K562 (cell line): Measurements from ENCODE around the gene KLF4. TPM values are rescaled to one million over a fixed set of nuclear protein-coding genes. Genes with fewer than 3 reads are reported as not detected.

Experiments
- ATAC-seq: fragments of 200-7000 bp; cut with Tn5 transposase; 3 replicates; pipeline ENCODE4 v1.9.1; 2020; ENCODE audit warnings: moderate library complexity
- BruUV-seq: library from RNA; stranded (reverse); fragments of 400-500 nt; replicated peaks from 2 replicates; lab custom pipeline; 2021; lab: Mats Ljungman, UMichigan
- CTCF ChIA-PET: fragments of 300-600 bp; formaldehyde crosslinking; extraction: SDS; loops from one replicate; lab custom pipeline; 2021; ENCODE audit warnings: low intra/inter-chr PET ratio; lab: Yijun Ruan, JAX
- POLR2A ChIA-PET: fragments of 300-600, 350-650 bp; sonication (Branson Sonifier 250); formaldehyde crosslinking; extraction: SDS; loops from one replicate; lab custom pipeline; 2021; ENCODE audit warnings: antibody characterized with exemption, inconsistent platforms; lab: Yijun Ruan, JAX
- DNase-seq, 4 experiments: peaks; one replicate each; pipeline versions ENCODE4 v3.0.0 to v3.0.0-alpha.2; 2011 to 2018; ENCODE audit warnings: low spot score in 3 of 4, mixed read lengths in 3 of 4; ENCODE audit errors: extremely low read depth in 1 of 4
- FAIRE-seq: peaks from 2 replicates; lab custom pipeline; 2011; peaks lifted over from hg19 to GRCh38; lab: Jason Lieb, UNC
- H2AFZ ChIP-seq: 2 replicates; pipeline ENCODE4 v1.6.0; 2011; ENCODE audit warnings: low read depth, low read length, control low read depth, inconsistent platforms
- H3K27ac ChIP-seq: fragments of 200-600 bp; 3 replicates; pipeline ENCODE4 v1.8.0; 2011; ENCODE audit warnings: low read depth, mild to moderate bottlenecking, control low read depth, inconsistent platforms, low read length, moderate library complexity, mixed read lengths; ENCODE audit errors: extremely low read depth
- H3K27me3 ChIP-seq, 2 experiments: fragments of 300-600 bp in 1 of 2; 2 replicates in 1 of 2; 3 replicates in 1 of 2; pipeline versions ENCODE4 v1.6.0 to v1.8.0; 2011; ENCODE audit warnings: inconsistent platforms in 2 of 2, low read length in 2 of 2, mild to moderate bottlenecking in 1 of 2, mixed read lengths in 1 of 2, moderate library complexity in 1 of 2; ENCODE audit not compliant: control insufficient read depth in 2 of 2, insufficient read depth in 2 of 2
- H3K36me3 ChIP-seq: fragments of 300-600 bp; 3 replicates; pipeline ENCODE4 v1.8.0; 2011; ENCODE audit warnings: mild to moderate bottlenecking, low read length, inconsistent platforms; ENCODE audit not compliant: control insufficient read depth, insufficient read depth
- H3K4me1 ChIP-seq, 2 experiments: fragments of 200-600 bp in 1 of 2; replicated peaks in 1 of 2; 2 replicates in 1 of 2; 3 replicates in 1 of 2; pipeline versions ENCODE4 v1.5.1 to v1.8.0; 2011; ENCODE audit warnings: inconsistent platforms in 2 of 2, low read length in 2 of 2, mild to moderate bottlenecking in 1 of 2, mixed read lengths in 1 of 2, moderate library complexity in 1 of 2; ENCODE audit not compliant: control insufficient read depth in 2 of 2, insufficient read depth in 2 of 2
- H3K4me2 ChIP-seq: 2 replicates; pipeline ENCODE4 v1.6.1; 2011; ENCODE audit warnings: low read length, control low read depth, inconsistent platforms, mixed read lengths; ENCODE audit not compliant: insufficient read depth
- H3K4me3 ChIP-seq: fragments of 200-600 bp; sonication (generic), shearing (Covaris generic); 2 replicates; pipeline ENCODE4 v1.5.1; 2016; ENCODE audit warnings: control low read depth, inconsistent platforms
- H3K79me2 ChIP-seq: fragments of 200-600 bp; 3 replicates; pipeline ENCODE4 v1.8.0; 2011; ENCODE audit warnings: low read length, inconsistent platforms; ENCODE audit not compliant: control insufficient read depth, insufficient read depth
- H3K9ac ChIP-seq, 2 experiments: 2 replicates each; pipeline versions ENCODE4 v1.6.0 to v1.6.1; 2011; ENCODE audit warnings: low read depth in 2 of 2, low read length in 2 of 2, control low read depth in 1 of 2, inconsistent platforms in 1 of 2, mild to moderate bottlenecking in 1 of 2, mixed read lengths in 1 of 2; ENCODE audit not compliant: insufficient read depth in 1 of 2
- H3K9me1 ChIP-seq: one replicate; pipeline ENCODE4 v1.6.0; 2011; ENCODE audit warnings: inconsistent platforms, mild to moderate bottlenecking, low read length, moderate library complexity; ENCODE audit not compliant: control insufficient read depth, insufficient read depth
- H3K9me3 ChIP-seq: replicated peaks from 2 replicates; pipeline ENCODE4 v1.5.1; 2011; ENCODE audit warnings: low read depth, low read length, inconsistent platforms; ENCODE audit not compliant: control insufficient read depth, insufficient read depth
- H4K20me1 ChIP-seq: replicated peaks from 2 replicates; pipeline ENCODE4 v1.6.1; 2011; ENCODE audit warnings: low read length, inconsistent platforms, mixed read lengths; ENCODE audit not compliant: control insufficient read depth, insufficient read depth
- BCLAF1 ChIP-seq, 2 experiments: fragments of 450-650 bp in 1 of 2; IDR thresholded peaks; 2 replicates each; pipeline ENCODE4 v1.6.1; 2011 to 2017; ENCODE audit warnings: low read depth in 2 of 2, antibody characterized with exemption in 1 of 2, borderline replicate concordance in 1 of 2, low read length in 1 of 2, mild to moderate bottlenecking in 1 of 2, mixed read lengths in 1 of 2; ENCODE audit not compliant: control insufficient read depth in 1 of 2
- BCOR ChIP-seq: fragments of 450-650 bp; IDR thresholded peaks from 2 replicates; pipeline ENCODE4 v1.6.1; 2016
- CGGBP1 ChIP-seq: fragments of 250-450 bp; sonication (Bioruptor Pico); IDR thresholded peaks from 2 replicates; pipeline ENCODE4 v1.9.0; 2021; ENCODE audit warnings: mild to moderate bottlenecking
- CREM ChIP-seq: IDR thresholded peaks from 2 replicates; pipeline ENCODE4 v1.6.1; 2014; ENCODE audit warnings: antibody characterized with exemption, low read depth
- E2F1 ChIP-seq: sonication (generic); formaldehyde crosslinking; IDR thresholded peaks from 2 replicates; pipeline ENCODE4 v1.8.1; 2023; ENCODE audit warnings: mild to moderate bottlenecking, missing genetic modification reagents, moderate library complexity
- EGR1 ChIP-seq: fragments of 450-650 bp; conservative IDR thresholded peaks from 2 replicates; pipeline ENCODE4 v1.6.1; 2017; ENCODE audit warnings: mild to moderate bottlenecking
- KHSRP ChIP-seq: fragments of 450-650 bp; IDR thresholded peaks from 2 replicates; pipeline ENCODE4 v1.6.1; 2017
- POLR3G ChIP-seq: IDR thresholded peaks from 2 replicates; pipeline ENCODE4 v1.6.1; 2011; ENCODE audit not compliant: insufficient read length, insufficient replicate concordance; ENCODE audit errors: extremely low read depth
- RB1 ChIP-seq: fragments of 450-650 bp; IDR thresholded peaks from 2 replicates; pipeline ENCODE4 v1.6.1; 2017; ENCODE audit warnings: low read depth, mild to moderate bottlenecking
- STAG1 ChIP-seq: sonication (generic); formaldehyde crosslinking; IDR thresholded peaks from 2 replicates; pipeline ENCODE4 v1.5.0; 2020; ENCODE audit warnings: missing genetic modification reagents, borderline replicate concordance
- TOE1 ChIP-seq, 2 experiments: fragments of 450-650 bp in 1 of 2; sonication (generic) in 1 of 2; formaldehyde crosslinking in 1 of 2; IDR thresholded peaks; 2 replicates each; pipeline versions ENCODE4 v1.7.1 to v1.8.0; 2016 to 2022; ENCODE audit warnings: borderline replicate concordance in 2 of 2, mild to moderate bottlenecking in 2 of 2, antibody characterized with exemption in 1 of 2, inconsistent platforms in 1 of 2, low read depth in 1 of 2, missing genetic modification reagents in 1 of 2, moderate library complexity in 1 of 2
- ZFP30 ChIP-seq: fragments of 250-450 bp; sonication (Bioruptor Pico); IDR thresholded peaks from 2 replicates; pipeline ENCODE4 v1.8.0; 2022; ENCODE audit warnings: moderate library complexity, mild to moderate bottlenecking, inconsistent platforms, borderline replicate concordance
- ZKSCAN3 ChIP-seq: fragments of 250-450 bp; sonication (Bioruptor Pico); IDR thresholded peaks from 2 replicates; pipeline ENCODE4 v1.4.0; 2020
- ZKSCAN8 ChIP-seq: fragments of 200-800 bp; sonication (Bioruptor generic); IDR thresholded peaks from 2 replicates; pipeline ENCODE4 v1.6.1; 2016; ENCODE audit warnings: missing genetic modification characterization, missing compliant biosample characterization
- ZNF146 ChIP-seq: IDR thresholded peaks from one replicate; pipeline ENCODE4 v1.6.1; 2018; ENCODE audit warnings: missing compliant biosample characterization; ENCODE audit not compliant: unreplicated experiment
- in situ Hi-C: fragments of 300-500 bp; cut with MboI; formaldehyde crosslinking; loops from 4 replicates; pipeline ENCODE4 v1.15.0; 2018; ENCODE audit warnings: inconsistent platforms, mixed read lengths
- intact Hi-C: fragments of 100-400 bp; cut with micrococcal nuclease; formaldehyde crosslinking; loops from 2 replicates; pipeline ENCODE4 v1.14.2; 2022
- polyA plus RNA-seq, 8 experiments: library from polyadenylated mRNA; depleted of rRNA in 4 of 8; stranded (reverse) in 5 of 8; unstranded in 3 of 8; fragments of >200 nt; fragmentation: Nextera tagmentation in 2 of 8; fragmentation: Illumina TruSeq in 1 of 8; extraction: Ambion mirVana in 2 of 8; extraction: Trizol in 1 of 8; gene quantifications; 2 replicates each; pipeline versions ENCODE4 v1.2.1 to v1.2.3, GENCODE V29; 2011 to 2014; ENCODE audit warnings: inconsistent platforms in 1 of 8, missing spikeins in 1 of 8
- total RNA-seq, 7 experiments: library from RNA; depleted of rRNA in 6 of 7; stranded (reverse); fragments of >200 nt in 6 of 7; fragmentation: Illumina TruSeq in 2 of 7; extraction: Trizol in 2 of 7; gene quantifications; 2 replicates each; pipeline versions ENCODE4 v1.2.1 to v1.2.3, GENCODE V29; 2011 to 2021; ENCODE audit warnings: low replicate concordance in 1 of 7

KLF4 gene
- total and polyA plus RNA-seq, 9 of the 15 experiments (the other 6 are each of a cell fraction or from before 2014, with no cell fraction given) = 0.04 to 0.95 (median 0.22) TPM

- TF ChIP-seq E2F1 (CRISPR knock-in tag) (no peak), RB1 (peak; percentile 46; the same call in 1 of the 2 replicates), STAG1 (CRISPR knock-in tag) (peak; percentile 77; the same call in 1 of the 2 replicates), CREM (no peak)
Measured at GRCh38 chr9:107465467-107466451, 23.8 kb downstream of the KLF4 start (continued).

- no peak overlapping the region for H3K27ac ChIP-seq
- no peak overlapping the region for H3K4me3 ChIP-seq
- intact Hi-C loops = no loop called here
- no TSS peak for BruUV-seq
- H3K27me3 ChIP-seq = peaks cover 10 to 32% of the 10 kb centered on the region in 2 experiments; a peak in 4 of 5 replicates
- no peak overlapping the region for H3K9ac ChIP-seq
- ChIA-PET CTCF (no interaction called here), POLR2A (no interaction called here)
- in situ Hi-C loops = no loop called here
- peaks cover 0 to 8% of the 10 kb centered on the region in 2 experiments; a peak in 1 of 5 replicates for H3K4me1 ChIP-seq
- no peaks in the 10 kb centered on the region for H3K9me1 ChIP-seq
- DNase-seq (no peak), ATAC-seq (no peak), FAIRE-seq (no peak)
- no peak overlapping the region for H2AFZ ChIP-seq
- H3K36me3 ChIP-seq = no peaks in the 10 kb centered on the region
- TF ChIP-seq ZNF146 (CRISPR knock-in tag) (no peak), ZKSCAN8 (CRISPR knock-in tag) (no peak), CGGBP1 (CRISPR knock-in tag) (no peak), BCLAF1 (IDR thresholded peaks at IDR 0.05; ENCODE audit: borderline replicate concordance in 1 of 2, control insufficient read depth in 1 of 2, low read depth in 2 of 2, low read length in 1 of 2) (no peak), KHSRP (no peak), TOE1 (IDR thresholded peaks at IDR 0.05; ENCODE audit: borderline replicate concordance) (no peak), TOE1 (CRISPR knock-in tag; IDR thresholded peaks at IDR 0.05; ENCODE audit: borderline replicate concordance, low read depth) (no peak), ZKSCAN3 (CRISPR knock-in tag) (no peak), ZFP30 (CRISPR knock-in tag) (no peak), POLR3G (no peak), EGR1 (no peak), BCOR (no peak)
- no peaks in the 10 kb centered on the region for H3K79me2 ChIP-seq
- H4K20me1 ChIP-seq = no peaks in the 10 kb centered on the region
- no peaks in the 10 kb centered on the region for H3K9me3 ChIP-seq
- H3K4me2 ChIP-seq = no peak overlapping the region
Measured at GRCh38 chr9:107464516-107464915, 25.1 kb downstream of the KLF4 start.
